Fibroblast of lung (primary cell): ENCODE data around the gene PTGER4.

Experiments
- EZH2 ChIP-seq: IDR thresholded peaks from 2 replicates; pipeline ENCODE4 v1.5.1; 2012; ENCODE audit warnings: low read length, control low read depth, mild to moderate bottlenecking; ENCODE audit errors: missing control alignments
- TF ChIP-seq, protein P1 (sequence below), 2 donors: IDR thresholded peaks in 1 of 2; conservative IDR thresholded peaks in 1 of 2; 1 replicate in 1 of 2; 2 replicates in 1 of 2; pipeline ENCODE4 v1.5.1; 2011 to 2012; ENCODE audit warnings: low read length in 2 of 2, control low read depth in 1 of 2, inconsistent platforms in 1 of 2, low read depth in 1 of 2, mild to moderate bottlenecking in 1 of 2

DNA sequence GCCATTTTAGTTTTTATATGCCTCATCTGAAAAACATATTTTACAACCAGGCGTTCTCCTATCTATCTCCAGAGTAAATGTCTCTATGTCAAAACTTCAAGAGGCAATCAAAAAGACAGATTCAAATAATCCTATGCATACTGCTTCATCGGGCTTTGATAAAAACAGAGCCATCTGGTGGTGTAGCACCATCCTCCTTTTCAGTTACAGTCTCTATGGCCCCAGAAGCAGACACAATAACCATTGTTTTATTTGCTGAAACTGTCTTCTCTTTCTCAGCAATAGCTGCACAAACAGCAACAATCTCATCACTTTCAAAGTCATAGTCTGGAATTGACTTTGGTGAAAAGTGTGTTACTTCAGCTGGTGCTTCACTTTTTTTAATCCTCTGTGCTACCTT, 36.3 kb downstream of the PTGER4 start:
- TF ChIP-seq, protein P1, sequence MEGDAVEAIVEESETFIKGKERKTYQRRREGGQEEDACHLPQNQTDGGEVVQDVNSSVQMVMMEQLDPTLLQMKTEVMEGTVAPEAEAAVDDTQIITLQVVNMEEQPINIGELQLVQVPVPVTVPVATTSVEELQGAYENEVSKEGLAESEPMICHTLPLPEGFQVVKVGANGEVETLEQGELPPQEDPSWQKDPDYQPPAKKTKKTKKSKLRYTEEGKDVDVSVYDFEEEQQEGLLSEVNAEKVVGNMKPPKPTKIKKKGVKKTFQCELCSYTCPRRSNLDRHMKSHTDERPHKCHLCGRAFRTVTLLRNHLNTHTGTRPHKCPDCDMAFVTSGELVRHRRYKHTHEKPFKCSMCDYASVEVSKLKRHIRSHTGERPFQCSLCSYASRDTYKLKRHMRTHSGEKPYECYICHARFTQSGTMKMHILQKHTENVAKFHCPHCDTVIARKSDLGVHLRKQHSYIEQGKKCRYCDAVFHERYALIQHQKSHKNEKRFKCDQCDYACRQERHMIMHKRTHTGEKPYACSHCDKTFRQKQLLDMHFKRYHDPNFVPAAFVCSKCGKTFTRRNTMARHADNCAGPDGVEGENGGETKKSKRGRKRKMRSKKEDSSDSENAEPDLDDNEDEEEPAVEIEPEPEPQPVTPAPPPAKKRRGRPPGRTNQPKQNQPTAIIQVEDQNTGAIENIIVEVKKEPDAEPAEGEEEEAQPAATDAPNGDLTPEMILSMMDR (conservative IDR thresholded peaks at IDR 0.05 in 1 of 2, IDR thresholded peaks at IDR 0.05 in 1 of 2; ENCODE audit: low read depth in 1 of 2, low read length in 2 of 2) = peak in 1 of 2 donors; percentile 46
- no peak for TF ChIP-seq EZH2
